A673 (cell line): ENCODE data around the gene COG4. TPM values are rescaled to one million over a fixed set of nuclear protein-coding genes. Genes with fewer than 3 reads are reported as not detected.

ENCODE experiments used
- BruUV-seq: library from RNA; stranded (reverse); fragments of 400-500 nt; replicated peaks from 2 replicates; lab custom pipeline; 2021; lab: Mats Ljungman, UMichigan
- CTCF ChIA-PET: fragments of 300-600 bp; sonication (Branson Sonifier 250); formaldehyde crosslinking; loops from one replicate; lab custom pipeline; 2022; ENCODE audit warnings: antibody characterized with exemption; lab: Charles Lee
- POLR2A ChIA-PET: fragments of 300-600 bp; sonication (Branson Sonifier 250); formaldehyde crosslinking; loops from one replicate; lab custom pipeline; 2022; ENCODE audit warnings: antibody characterized with exemption; ENCODE audit not compliant: low non-redundant PET; lab: Charles Lee
- DNase-seq: peaks from one replicate; pipeline ENCODE4 v3.0.0-alpha.2; 2015; ENCODE audit warnings: low spot score
- H3K27ac ChIP-seq: fragments of 200-600 bp; sonication (generic); 2 replicates; pipeline ENCODE4 v1.5.1; 2016; ENCODE audit warnings: mixed run types, low read depth, mild to moderate bottlenecking, mixed read lengths, antibody characterized with exemption, low read length; ENCODE audit not compliant: poor library complexity, severe bottlenecking
- H3K27me3 ChIP-seq: fragments of 200-600 bp; sonication (generic); replicated peaks from 2 replicates; pipeline ENCODE4 v1.6.1; 2017; ENCODE audit warnings: mixed run types, low read depth, mild to moderate bottlenecking, mixed read lengths, antibody characterized with exemption, low read length; ENCODE audit not compliant: insufficient read depth, poor library complexity
- H3K36me3 ChIP-seq: fragments of 200-600 bp; sonication (generic); 2 replicates; pipeline ENCODE4 v1.6.1; 2016; ENCODE audit warnings: mixed run types, mild to moderate bottlenecking, mixed read lengths, antibody characterized with exemption, low read length; ENCODE audit not compliant: insufficient read depth, poor library complexity, severe bottlenecking
- H3K4me1 ChIP-seq: fragments of 200-600 bp; sonication (generic); 2 replicates; pipeline ENCODE4 v1.6.1; 2017; ENCODE audit warnings: mixed run types, mild to moderate bottlenecking, mixed read lengths, antibody characterized with exemption, low read length; ENCODE audit not compliant: insufficient read depth, poor library complexity, severe bottlenecking
- H3K4me3 ChIP-seq: fragments of 200-600 bp; sonication (generic); 2 replicates; pipeline ENCODE4 v1.5.1; 2016; ENCODE audit warnings: low read depth, mixed run types, mild to moderate bottlenecking, mixed read lengths, low read length; ENCODE audit not compliant: poor library complexity, severe bottlenecking
- H3K9me3 ChIP-seq: fragments of 200-600 bp; sonication (generic); 2 replicates; pipeline ENCODE4 v1.6.1; 2016; ENCODE audit warnings: mixed run types, low read depth, mild to moderate bottlenecking, mixed read lengths, antibody characterized with exemption, low read length; ENCODE audit not compliant: poor library complexity, severe bottlenecking
- CTCF ChIP-seq: fragments of 300-800, 200-600 bp; sonication (generic); conservative IDR thresholded peaks from 2 replicates; pipeline ENCODE4 v1.5.1; 2017; ENCODE audit warnings: low read depth, mild to moderate bottlenecking, antibody characterized with exemption, low read length, moderate library complexity, mixed read lengths
- EZH2 ChIP-seq: fragments of 200-600 bp; sonication (generic); IDR thresholded peaks from 2 replicates; pipeline ENCODE4 v1.6.1; 2017; ENCODE audit warnings: borderline replicate concordance, low read depth, mild to moderate bottlenecking, mixed read lengths, antibody characterized with exemption, low read length; ENCODE audit not compliant: poor library complexity, severe bottlenecking
- intact Hi-C: fragments of 100-400 bp; cut with micrococcal nuclease; formaldehyde crosslinking; loops from one replicate; pipeline ENCODE4 v1.10.0; 2022; ENCODE audit not compliant: unreplicated experiment
- total RNA-seq: library from RNA; stranded (reverse); gene quantifications from 2 replicates; pipeline ENCODE4 v1.2.3, GENCODE V29; 2021

COG4 gene
- total RNA-seq, 1 experiment from 2014 or later = 68.6 TPM

- no peaks in the 10 kb centered on the region for H3K9me3 ChIP-seq
- ChIA-PET CTCF (no interaction called here), POLR2A (interaction anchor here (0.7 kb wide), 1 partner anchor 11 kb away, joined by 3 read pairs; no protein-coding TSS in a partner anchor)
- H3K27me3 ChIP-seq = no peaks in the 10 kb centered on the region
- intact Hi-C loops = no loop called here
- H3K36me3 ChIP-seq = no peaks in the 10 kb centered on the region
- BruUV-seq = no TSS peak
- H3K4me1 ChIP-seq = no peaks in the 10 kb centered on the region
- H3K27ac ChIP-seq = no peak overlapping the region
- DNase-seq = no peak
- TF ChIP-seq CTCF (no peak), EZH2 (no peak)
- H3K4me3 ChIP-seq = no peak overlapping the region
Measured at GRCh38 chr16:70490261-70490660, 33.1 kb downstream of the COG4 start.

- POLR2A ChIA-PET = interaction anchor here (0.9 kb wide), 1 partner anchor 16 kb away, joined by 3 read pairs; no protein-coding TSS in a partner anchor
- CTCF ChIA-PET = no interaction called here
- BruUV-seq = no TSS peak
- intact Hi-C loops = no loop called here
- TF ChIP-seq EZH2 (no peak), CTCF (no peak)
- Histone ChIP-seq H3K9me3 (no peaks in the 10 kb centered on the region), H3K27ac (no peak overlapping the region), H3K4me3 (no peak overlapping the region), H3K27me3 (no peaks in the 10 kb centered on the region), H3K4me1 (no peaks in the 10 kb centered on the region), H3K36me3 (no peaks in the 10 kb centered on the region)
- DNase-seq = no peak
Measured at GRCh38 chr16:70484867-70485266, 38.5 kb downstream of the COG4 start.

- Histone ChIP-seq H3K27ac (no peak overlapping the region), H3K4me1 (no peaks in the 10 kb centered on the region), H3K9me3 (no peaks in the 10 kb centered on the region), H3K36me3 (no peaks in the 10 kb centered on the region), H3K27me3 (no peaks in the 10 kb centered on the region), H3K4me3 (no peak overlapping the region)
- ChIA-PET POLR2A (no interaction called here), CTCF (no interaction called here)
- TF ChIP-seq EZH2 (no peak), CTCF (no peak)
- no peak for DNase-seq
- intact Hi-C loops = no loop called here
- BruUV-seq = no TSS peak
Measured at GRCh38 chr16:70483426-70483825, 39.9 kb downstream of the COG4 start.
